GM23338 (cell line): ENCODE results near the gene DDX24. TPM values are rescaled to one million over a fixed set of nuclear protein-coding genes. Genes with fewer than 3 reads are reported as not detected.

Experiments
- CTCF ChIP-seq, 2 experiments: fragments of 200-600 bp in 1 of 2; sonication (generic) in 1 of 2; conservative IDR thresholded peaks; 2 replicates each; pipeline versions ENCODE4 v1.5.1 to v1.6.1; 2016 to 2017; ENCODE audit warnings: antibody characterized with exemption in 2 of 2, low read depth in 2 of 2, mild to moderate bottlenecking in 2 of 2, moderate library complexity in 1 of 2
- EZH2 ChIP-seq: fragments of 200-600 bp; sonication (generic); IDR thresholded peaks from one replicate; pipeline ENCODE4 v1.8.0; 2017; ENCODE audit warnings: antibody characterized with exemption, mild to moderate bottlenecking, low read depth; ENCODE audit not compliant: unreplicated experiment
- EZH2phosphoT487 ChIP-seq: fragments of 200-600 bp; sonication (generic); IDR thresholded peaks from one replicate; pipeline ENCODE4 v1.8.1; 2018; ENCODE audit warnings: antibody characterized with exemption; ENCODE audit not compliant: unreplicated experiment
- JUNB ChIP-seq: IDR thresholded peaks from one replicate; pipeline ENCODE4 v1.6.1; 2016; ENCODE audit warnings: antibody characterized with exemption; ENCODE audit not compliant: unreplicated experiment
- POLR2AphosphoS5 ChIP-seq: IDR thresholded peaks from 2 replicates; pipeline ENCODE4 v1.6.1; 2016; ENCODE audit warnings: antibody characterized with exemption, low read depth
- REST ChIP-seq: IDR thresholded peaks from one replicate; pipeline ENCODE4 v1.6.1; 2018; ENCODE audit warnings: antibody characterized with exemption; ENCODE audit not compliant: unreplicated experiment
- ZNF331 ChIP-seq: fragments of 250-450 bp; sonication (Bioruptor Pico); IDR thresholded peaks from 2 replicates; pipeline ENCODE4 v1.5.0; 2020; ENCODE audit warnings: low read depth, mild to moderate bottlenecking, moderate library complexity
- ZNF462 ChIP-seq: fragments of 250-450 bp; sonication (Bioruptor Pico); IDR thresholded peaks from 2 replicates; pipeline ENCODE4 v1.5.0; 2020; ENCODE audit warnings: mild to moderate bottlenecking, moderate library complexity
- polyA plus RNA-seq: library from polyadenylated mRNA; unstranded; fragments of >200 nt; fragmentation: Nextera tagmentation; extraction: Ambion mirVana; gene quantifications from 2 replicates; pipeline ENCODE4 v1.2.1, GENCODE V29; 2016
- total RNA-seq: library from RNA; depleted of rRNA; stranded (reverse); fragments of >200 nt; shearing (Covaris generic); gene quantifications from 2 replicates; pipeline ENCODE4 v1.2.3, GENCODE V29; 2014

The DDX24 gene
- total and polyA plus RNA-seq, 2 experiments from 2014 or later: 150 to 265 TPM

- TF ChIP-seq ZNF462 (CRISPR knock-in tag) (no peak), CTCF (conservative IDR thresholded peaks at IDR 0.05; ENCODE audit: low read depth in 2 of 2) (no peak), JUNB (no peak), REST (no peak), EZH2phosphoT487 (no peak), EZH2 (no peak), POLR2AphosphoS5 (no peak), ZNF331 (CRISPR knock-in tag) (no peak)
Observed at GRCh38 chr14:94062344-94062940, 18.6 kb downstream of the DDX24 start (continued).
